AG04450 (cell line): ENCODE results near the gene CLIP2. TPM values are rescaled to one million over a fixed set of nuclear protein-coding genes. Genes with fewer than 3 reads are reported as not detected.
A peak's percentile ranks its signal among the peaks of the same experiment; 100 is the strongest.

Source experiments
- CTCF ChIA-PET: fragments of 300-600, 350-600 bp; formaldehyde crosslinking; extraction: SDS; loops from one replicate; lab custom pipeline; 2022; ENCODE audit warnings: antibody characterized with exemption, inconsistent platforms; lab: Charles Lee
- POLR2A ChIA-PET: fragments of 350-600 bp; formaldehyde crosslinking; extraction: SDS; loops from one replicate; lab custom pipeline; 2021; ENCODE audit warnings: antibody characterized with exemption, inconsistent platforms; lab: Yijun Ruan, JAX
- DNase-seq: peaks from one replicate; pipeline ENCODE4 v3.0.0-alpha.2; 2011; ENCODE audit warnings: low read depth, low spot score
- H3K27ac ChIP-seq: one replicate; pipeline ENCODE4 v1.5.1; 2012; ENCODE audit warnings: low read depth, low read length, control low read depth
- H3K27me3 ChIP-seq: one replicate; pipeline ENCODE4 v1.6.0; 2012; ENCODE audit warnings: low read length; ENCODE audit not compliant: control insufficient read depth, insufficient read depth
- H3K4me3 ChIP-seq: 2 replicates; pipeline ENCODE4 v1.5.1; 2011; ENCODE audit warnings: mild to moderate bottlenecking, low read depth, low read length, control low read depth
- H3K9me3 ChIP-seq: 2 replicates; pipeline ENCODE4 v1.5.1; 2012; ENCODE audit warnings: low read length; ENCODE audit not compliant: control insufficient read depth, insufficient read depth
- CTCF ChIP-seq: IDR thresholded peaks from 2 replicates; pipeline ENCODE4 v1.5.1; 2011; ENCODE audit warnings: low read depth, low read length, control low read depth, inconsistent platforms
- polyA plus RNA-seq: library from polyadenylated mRNA; depleted of rRNA; stranded (reverse); fragments of >200 nt; gene quantifications from 2 replicates; pipeline ENCODE4 v1.2.3, GENCODE V29; 2011

Gene CLIP2
- polyA plus RNA-seq, 1 experiment = 7.2 TPM

GRCh38 chr7:74263399-74264120 lies 25.6 kb upstream of the CLIP2 start:
- CTCF ChIA-PET = interaction anchor here (0.7 to 1.5 kb wide), 2 partner anchors 21 to 137 kb away, joined by 3 to 4 read pairs; no protein-coding TSS in a partner anchor
- Histone ChIP-seq H3K4me3 (no peak overlapping the region), H3K9me3 (no peaks in the 10 kb centered on the region), H3K27me3 (no peaks in the 10 kb centered on the region), H3K27ac (no peak overlapping the region)
- DNase-seq = no peak
- POLR2A ChIA-PET = no interaction called here
- no peak for TF ChIP-seq CTCF

- ChIA-PET CTCF (interaction anchor here (0.6 kb wide), 1 partner anchor 134 kb away, joined by 3 read pairs; no protein-coding TSS in a partner anchor), POLR2A (interaction anchor here (0.5 kb wide), 1 partner anchor 14 kb away, joined by 3 read pairs; no protein-coding TSS in a partner anchor)
- H3K27me3 ChIP-seq = no peaks in the 10 kb centered on the region
Measured at GRCh38 chr7:74266191-74266963, 22.8 kb upstream of the CLIP2 start.

GRCh38 chr7:74267756-74268565 lies 21.2 kb upstream of the CLIP2 start:
- no peak for DNase-seq
- POLR2A ChIA-PET = interaction anchor here (1.0 kb wide), 1 partner anchor 12 kb away, joined by 3 read pairs; no protein-coding TSS in a partner anchor

More at GRCh38 chr7:74266191-74266963, 22.8 kb upstream of the CLIP2 start:
- no peak for TF ChIP-seq CTCF
- H3K9me3 ChIP-seq = no peaks in the 10 kb centered on the region
- no peak overlapping the region for H3K27ac ChIP-seq
- no peak for DNase-seq
- H3K4me3 ChIP-seq = no peak overlapping the region

GRCh38 chr7:74269757-74270277 lies 19.4 kb upstream of the CLIP2 start:
- TF ChIP-seq CTCF = no peak
- Histone ChIP-seq H3K27ac (peak overlapping the region; percentile 39), H3K4me3 (peak overlapping the region; percentile 51), H3K27me3 (no peaks in the 10 kb centered on the region), H3K9me3 (no peaks in the 10 kb centered on the region)
- no peak for DNase-seq
- ChIA-PET POLR2A (interaction anchor here (2.1 kb wide), 1 partner anchor 18 kb away, joined by 13 read pairs; the partner anchor contains the start of gene CLIP2), CTCF (no interaction called here)

More at GRCh38 chr7:74267756-74268565, 21.2 kb upstream of the CLIP2 start:
- CTCF ChIA-PET = no interaction called here
- Histone ChIP-seq H3K9me3 (no peaks in the 10 kb centered on the region), H3K27ac (no peak overlapping the region), H3K27me3 (no peaks in the 10 kb centered on the region), H3K4me3 (no peak overlapping the region)
- TF ChIP-seq CTCF = no peak
